SK-N-SH (cell line): ENCODE measurements around the gene GGCT. TPM values are rescaled to one million over a fixed set of nuclear protein-coding genes. Genes with fewer than 3 reads are reported as not detected.

Experiments
- CTCF ChIA-PET: fragments of 300-600, 350-600 bp; formaldehyde crosslinking; extraction: SDS; loops from one replicate; lab custom pipeline; 2021; lab: Yijun Ruan, JAX
- POLR2A ChIA-PET: fragments of 350-600 bp; sonication (Branson Sonifier 250); formaldehyde crosslinking; extraction: SDS; loops from one replicate; lab custom pipeline; 2020; ENCODE audit warnings: antibody characterized with exemption, inconsistent platforms; lab: Yijun Ruan, JAX
- DNase-seq: peaks from one replicate; pipeline ENCODE4 v3.0.0; 2012
- H2AFZ ChIP-seq: fragments of 200-600 bp; sonication (generic); 2 replicates; pipeline ENCODE4 v1.8.1; 2016; ENCODE audit warnings: antibody characterized with exemption, mild to moderate bottlenecking, low read depth
- H3F3A ChIP-seq: fragments of 200-600 bp; sonication (generic); replicated peaks from 2 replicates; pipeline ENCODE3; 2016; ENCODE audit warnings: antibody characterized with exemption, mild to moderate bottlenecking; ENCODE audit not compliant: insufficient read depth
- H3K27ac ChIP-seq, 2 experiments: fragments of 200-500 bp in 1 of 2; fragments of 200-600 bp in 1 of 2; sonication (Bioruptor generic) in 1 of 2; sonication (generic), shearing (Covaris generic) in 1 of 2; 2 replicates each; pipeline versions ENCODE4 v1.5.1 to v1.6.1; 2014 to 2016; ENCODE audit warnings: low read depth in 2 of 2, inconsistent platforms in 1 of 2, low read length in 1 of 2, mild to moderate bottlenecking in 1 of 2, mixed read lengths in 1 of 2
- H3K27me3 ChIP-seq: fragments of 200-600 bp; sonication (generic), shearing (Covaris generic); 2 replicates; pipeline ENCODE4 v1.6.1; 2016; ENCODE audit warnings: mixed run types; ENCODE audit not compliant: insufficient read depth
- H3K36me3 ChIP-seq, 2 experiments: fragments of 200-500 bp in 1 of 2; fragments of 200-600 bp in 1 of 2; sonication (Bioruptor generic) in 1 of 2; sonication (generic) in 1 of 2; replicated peaks in 1 of 2; 2 replicates each; pipeline versions ENCODE3 to v1.5.1; 2014 to 2016; ENCODE audit warnings: low read length in 1 of 2, mild to moderate bottlenecking in 1 of 2; ENCODE audit not compliant: insufficient read depth in 2 of 2, control insufficient read depth in 1 of 2
- H3K4me1 ChIP-seq, 2 experiments: fragments of 200-500 bp in 1 of 2; fragments of 200-600 bp in 1 of 2; sonication (Bioruptor generic) in 1 of 2; sonication (generic), shearing (Covaris generic) in 1 of 2; 2 replicates each; pipeline versions ENCODE4 v1.5.1 to v1.6.1; 2014 to 2016; ENCODE audit warnings: low read depth in 1 of 2, low read length in 1 of 2, mixed run types in 1 of 2; ENCODE audit not compliant: insufficient read depth in 2 of 2, control insufficient read depth in 1 of 2
- H3K4me2 ChIP-seq: fragments of 200-600 bp; sonication (generic), shearing (Covaris generic); 2 replicates; pipeline ENCODE4 v1.6.1; 2017; ENCODE audit warnings: mixed run types
- H3K4me3 ChIP-seq, 2 experiments: fragments of 200-500 bp in 1 of 2; fragments of 200-600 bp in 1 of 2; sonication (Bioruptor generic) in 1 of 2; sonication (generic), shearing (Covaris generic) in 1 of 2; 2 replicates each; pipeline versions ENCODE4 v1.5.1 to v1.8.1; 2014 to 2016; ENCODE audit warnings: low read depth in 2 of 2, inconsistent platforms in 1 of 2, low read length in 1 of 2, mild to moderate bottlenecking in 1 of 2, mixed read lengths in 1 of 2, moderate library complexity in 1 of 2
- H3K79me2 ChIP-seq: fragments of 200-600 bp; sonication (generic); 2 replicates; pipeline ENCODE4 v1.8.1; 2017; ENCODE audit warnings: mild to moderate bottlenecking; ENCODE audit not compliant: insufficient read depth
- H3K9ac ChIP-seq: fragments of 200-600 bp; sonication (generic); 2 replicates; pipeline ENCODE4 v1.6.1; 2017; ENCODE audit warnings: mixed run types
- H3K9me2 ChIP-seq: fragments of 200-600 bp; sonication (generic); 2 replicates; pipeline ENCODE4 v1.6.1; 2017; ENCODE audit warnings: mixed run types
- H3K9me3 ChIP-seq: fragments of 200-600 bp; sonication (generic); 2 replicates; pipeline ENCODE4 v1.6.1; 2017; ENCODE audit warnings: mixed run types, mild to moderate bottlenecking, moderate library complexity
- H4K20me1 ChIP-seq: fragments of 200-600 bp; sonication (generic); 2 replicates; pipeline ENCODE4 v1.6.1; 2017; ENCODE audit warnings: mild to moderate bottlenecking, mixed run types; ENCODE audit not compliant: insufficient read depth
- CHD2 ChIP-seq: fragments of 150-350 bp; IDR thresholded peaks from 2 replicates; pipeline ENCODE4 v1.6.1; 2018; ENCODE audit warnings: low read length; ENCODE audit not compliant: partially characterized antibody
- EZH2phosphoT487 ChIP-seq: fragments of 200-600 bp; sonication (generic); IDR thresholded peaks from 2 replicates; pipeline ENCODE4 v1.6.1; 2017; ENCODE audit warnings: low read depth, mixed run types, mild to moderate bottlenecking, antibody characterized with exemption, moderate library complexity, borderline replicate concordance
- FOSL2 ChIP-seq: IDR thresholded peaks from 2 replicates; pipeline ENCODE4 v1.4.0; 2012; ENCODE audit warnings: low read depth, mild to moderate bottlenecking, moderate library complexity, borderline replicate concordance
- FOXJ3 ChIP-seq: sonication (generic); formaldehyde crosslinking; IDR thresholded peaks from 2 replicates; pipeline ENCODE4 v1.5.1; 2020; ENCODE audit warnings: mild to moderate bottlenecking, missing genetic modification reagents
- FOXM1 ChIP-seq: IDR thresholded peaks from 2 replicates; pipeline ENCODE4 v1.4.0; 2012; ENCODE audit warnings: low read depth, mild to moderate bottlenecking
- POLR2AphosphoS5 ChIP-seq: IDR thresholded peaks from 2 replicates; pipeline ENCODE4 v1.6.1; 2012; ENCODE audit warnings: low read depth, low read length
- RCOR1 ChIP-seq: fragments of 150-350 bp; IDR thresholded peaks from 2 replicates; pipeline ENCODE4 v1.6.1; 2017; ENCODE audit warnings: antibody characterized with exemption, low read length
- RXRA ChIP-seq: IDR thresholded peaks from 2 replicates; pipeline ENCODE4 v1.4.0; 2012; ENCODE audit warnings: low read depth, mild to moderate bottlenecking, borderline replicate concordance
- SMC3 ChIP-seq: IDR thresholded peaks from 2 replicates; pipeline ENCODE4 v1.6.1; 2012; ENCODE audit warnings: low read depth, low read length, improper control_type of control experiment
- TAF1 ChIP-seq: IDR thresholded peaks from 2 replicates; pipeline ENCODE4 v1.6.1; 2012; ENCODE audit warnings: low read depth, mild to moderate bottlenecking, low read length, moderate library complexity, borderline replicate concordance
- TEAD4 ChIP-seq: IDR thresholded peaks from 2 replicates; pipeline ENCODE4 v1.4.0; 2012; ENCODE audit warnings: mild to moderate bottlenecking, borderline replicate concordance; ENCODE audit not compliant: insufficient read depth
- WGBS: methylation state at CpG from one replicate; pipeline ENCODE4 v1.1.6; 2017; ENCODE audit warnings: low lambda C conversion rate; 5-methylcytosine and 5-hydroxymethylcytosine counted together
- polyA plus RNA-seq, 3 experiments: library from polyadenylated mRNA; depleted of rRNA; stranded (reverse); fragments of >200 nt; gene quantifications; 2 replicates each; pipeline ENCODE4 v1.2.3, GENCODE V29; 2012
- TF ChIP-seq, protein P1 (sequence below): IDR thresholded peaks from 2 replicates; pipeline ENCODE4 v1.4.0; 2012; ENCODE audit warnings: low read depth, borderline replicate concordance
- TF ChIP-seq, protein P2 (sequence below): IDR thresholded peaks from 2 replicates; pipeline ENCODE4 v1.4.0; 2012; ENCODE audit warnings: low read depth
- TF ChIP-seq, protein P3 (sequence below): fragments of 200-600 bp; sonication (generic); IDR thresholded peaks from 2 replicates; pipeline ENCODE4 v1.6.1; 2017; ENCODE audit warnings: antibody characterized with exemption, mild to moderate bottlenecking, moderate library complexity
- TF ChIP-seq, protein P4 (sequence below): IDR thresholded peaks from 2 replicates; pipeline ENCODE4; 2012
- TF ChIP-seq, protein P5 (sequence below): fragments of 150-350 bp; IDR thresholded peaks from 2 replicates; pipeline ENCODE4 v1.6.1; 2017; ENCODE audit warnings: antibody characterized with exemption, low read length, low read depth, borderline replicate concordance
- TF ChIP-seq, protein P6 (sequence below): IDR thresholded peaks from 2 replicates; pipeline ENCODE4 v1.4.0; 2012; ENCODE audit warnings: low read depth, borderline replicate concordance
- TF ChIP-seq, protein P7 (sequence below): fragments of 150-350 bp; IDR thresholded peaks from 2 replicates; pipeline ENCODE4 v1.6.1; 2016; ENCODE audit warnings: mild to moderate bottlenecking, low read depth, low read length

The GGCT gene
- polyA plus RNA-seq, 1 of the 3 experiments (the other 2 are of a cell fraction): 20.8 TPM

DNA sequence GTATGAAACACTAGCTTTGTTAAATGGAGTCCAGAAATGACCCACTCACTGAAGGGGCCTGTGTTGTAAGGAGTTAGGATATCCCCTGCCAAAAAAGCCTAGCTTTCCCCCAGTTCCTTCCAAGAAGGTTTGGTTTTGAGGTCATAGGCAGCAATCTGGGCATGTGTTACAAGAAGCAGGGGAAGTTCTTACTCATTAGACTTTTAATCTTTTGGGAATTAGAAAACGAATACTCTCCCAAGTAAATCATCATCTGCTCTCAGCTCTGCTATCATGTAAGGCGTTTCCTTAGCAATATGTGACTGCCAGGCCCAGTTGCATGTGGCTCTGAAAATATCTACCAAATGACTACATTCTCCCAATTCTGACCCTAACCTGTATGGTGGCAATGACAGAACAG is 29.7 kb downstream of the GGCT start:
- peaks cover 11% of the 10 kb centered on the region for H3F3A ChIP-seq
- DNase-seq: no peak
- H3K9me2 ChIP-seq: no peaks in the 10 kb centered on the region
- H3K9me3 ChIP-seq: no peaks in the 10 kb centered on the region
- H2AFZ ChIP-seq: no peak overlapping the region
- WGBS: 80% methylated on average over 2 of the region's 2 CpGs
- no peaks in the 10 kb centered on the region for H3K27me3 ChIP-seq
- ChIA-PET POLR2A (no interaction called here), CTCF (interaction anchor here (1.5 kb wide), 1 partner anchor 15 kb away, joined by 4 read pairs; no protein-coding TSS in a partner anchor)
- H4K20me1 ChIP-seq: no peaks in the 10 kb centered on the region
- H3K4me2 ChIP-seq: no peak overlapping the region
- H3K36me3 ChIP-seq: peaks cover 0 to 8% of the 10 kb centered on the region in 2 experiments
- peaks cover 6 to 73% of the 10 kb centered on the region in 2 experiments for H3K4me1 ChIP-seq
- H3K27ac ChIP-seq: no peak overlapping the region
- H3K79me2 ChIP-seq: peaks cover 30% of the 10 kb centered on the region
- H3K4me3 ChIP-seq: no peak overlapping the region
- no peak overlapping the region for H3K9ac ChIP-seq
- TF ChIP-seq, protein P1, sequence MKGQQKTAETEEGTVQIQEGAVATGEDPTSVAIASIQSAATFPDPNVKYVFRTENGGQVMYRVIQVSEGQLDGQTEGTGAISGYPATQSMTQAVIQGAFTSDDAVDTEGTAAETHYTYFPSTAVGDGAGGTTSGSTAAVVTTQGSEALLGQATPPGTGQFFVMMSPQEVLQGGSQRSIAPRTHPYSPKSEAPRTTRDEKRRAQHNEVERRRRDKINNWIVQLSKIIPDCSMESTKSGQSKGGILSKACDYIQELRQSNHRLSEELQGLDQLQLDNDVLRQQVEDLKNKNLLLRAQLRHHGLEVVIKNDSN: no peak
- no peak for TF ChIP-seq SMC3
- no peak for TF ChIP-seq TEAD4
- TF ChIP-seq POLR2AphosphoS5: no peak
- TF ChIP-seq EZH2phosphoT487: no peak
- TF ChIP-seq, protein P2, sequence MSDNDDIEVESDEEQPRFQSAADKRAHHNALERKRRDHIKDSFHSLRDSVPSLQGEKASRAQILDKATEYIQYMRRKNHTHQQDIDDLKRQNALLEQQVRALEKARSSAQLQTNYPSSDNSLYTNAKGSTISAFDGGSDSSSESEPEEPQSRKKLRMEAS: no peak
- no peak for TF ChIP-seq CHD2
- TF ChIP-seq, protein P3, sequence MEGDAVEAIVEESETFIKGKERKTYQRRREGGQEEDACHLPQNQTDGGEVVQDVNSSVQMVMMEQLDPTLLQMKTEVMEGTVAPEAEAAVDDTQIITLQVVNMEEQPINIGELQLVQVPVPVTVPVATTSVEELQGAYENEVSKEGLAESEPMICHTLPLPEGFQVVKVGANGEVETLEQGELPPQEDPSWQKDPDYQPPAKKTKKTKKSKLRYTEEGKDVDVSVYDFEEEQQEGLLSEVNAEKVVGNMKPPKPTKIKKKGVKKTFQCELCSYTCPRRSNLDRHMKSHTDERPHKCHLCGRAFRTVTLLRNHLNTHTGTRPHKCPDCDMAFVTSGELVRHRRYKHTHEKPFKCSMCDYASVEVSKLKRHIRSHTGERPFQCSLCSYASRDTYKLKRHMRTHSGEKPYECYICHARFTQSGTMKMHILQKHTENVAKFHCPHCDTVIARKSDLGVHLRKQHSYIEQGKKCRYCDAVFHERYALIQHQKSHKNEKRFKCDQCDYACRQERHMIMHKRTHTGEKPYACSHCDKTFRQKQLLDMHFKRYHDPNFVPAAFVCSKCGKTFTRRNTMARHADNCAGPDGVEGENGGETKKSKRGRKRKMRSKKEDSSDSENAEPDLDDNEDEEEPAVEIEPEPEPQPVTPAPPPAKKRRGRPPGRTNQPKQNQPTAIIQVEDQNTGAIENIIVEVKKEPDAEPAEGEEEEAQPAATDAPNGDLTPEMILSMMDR: no peak
- TF ChIP-seq, protein P4, sequence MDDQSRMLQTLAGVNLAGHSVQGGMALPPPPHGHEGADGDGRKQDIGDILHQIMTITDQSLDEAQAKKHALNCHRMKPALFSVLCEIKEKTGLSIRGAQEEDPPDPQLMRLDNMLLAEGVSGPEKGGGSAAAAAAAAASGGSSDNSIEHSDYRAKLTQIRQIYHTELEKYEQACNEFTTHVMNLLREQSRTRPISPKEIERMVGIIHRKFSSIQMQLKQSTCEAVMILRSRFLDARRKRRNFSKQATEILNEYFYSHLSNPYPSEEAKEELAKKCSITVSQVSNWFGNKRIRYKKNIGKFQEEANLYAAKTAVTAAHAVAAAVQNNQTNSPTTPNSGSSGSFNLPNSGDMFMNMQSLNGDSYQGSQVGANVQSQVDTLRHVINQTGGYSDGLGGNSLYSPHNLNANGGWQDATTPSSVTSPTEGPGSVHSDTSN: no peak
- TF ChIP-seq, protein P5, sequence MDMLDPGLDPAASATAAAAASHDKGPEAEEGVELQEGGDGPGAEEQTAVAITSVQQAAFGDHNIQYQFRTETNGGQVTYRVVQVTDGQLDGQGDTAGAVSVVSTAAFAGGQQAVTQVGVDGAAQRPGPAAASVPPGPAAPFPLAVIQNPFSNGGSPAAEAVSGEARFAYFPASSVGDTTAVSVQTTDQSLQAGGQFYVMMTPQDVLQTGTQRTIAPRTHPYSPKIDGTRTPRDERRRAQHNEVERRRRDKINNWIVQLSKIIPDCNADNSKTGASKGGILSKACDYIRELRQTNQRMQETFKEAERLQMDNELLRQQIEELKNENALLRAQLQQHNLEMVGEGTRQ: no peak
- no peak for TF ChIP-seq FOSL2
- no peak for TF ChIP-seq FOXJ3
- TF ChIP-seq RXRA: no peak
- TF ChIP-seq, protein P6, sequence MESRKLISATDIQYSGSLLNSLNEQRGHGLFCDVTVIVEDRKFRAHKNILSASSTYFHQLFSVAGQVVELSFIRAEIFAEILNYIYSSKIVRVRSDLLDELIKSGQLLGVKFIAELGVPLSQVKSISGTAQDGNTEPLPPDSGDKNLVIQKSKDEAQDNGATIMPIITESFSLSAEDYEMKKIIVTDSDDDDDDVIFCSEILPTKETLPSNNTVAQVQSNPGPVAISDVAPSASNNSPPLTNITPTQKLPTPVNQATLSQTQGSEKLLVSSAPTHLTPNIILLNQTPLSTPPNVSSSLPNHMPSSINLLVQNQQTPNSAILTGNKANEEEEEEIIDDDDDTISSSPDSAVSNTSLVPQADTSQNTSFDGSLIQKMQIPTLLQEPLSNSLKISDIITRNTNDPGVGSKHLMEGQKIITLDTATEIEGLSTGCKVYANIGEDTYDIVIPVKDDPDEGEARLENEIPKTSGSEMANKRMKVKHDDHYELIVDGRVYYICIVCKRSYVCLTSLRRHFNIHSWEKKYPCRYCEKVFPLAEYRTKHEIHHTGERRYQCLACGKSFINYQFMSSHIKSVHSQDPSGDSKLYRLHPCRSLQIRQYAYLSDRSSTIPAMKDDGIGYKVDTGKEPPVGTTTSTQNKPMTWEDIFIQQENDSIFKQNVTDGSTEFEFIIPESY: no peak
- TF ChIP-seq, protein P7, sequence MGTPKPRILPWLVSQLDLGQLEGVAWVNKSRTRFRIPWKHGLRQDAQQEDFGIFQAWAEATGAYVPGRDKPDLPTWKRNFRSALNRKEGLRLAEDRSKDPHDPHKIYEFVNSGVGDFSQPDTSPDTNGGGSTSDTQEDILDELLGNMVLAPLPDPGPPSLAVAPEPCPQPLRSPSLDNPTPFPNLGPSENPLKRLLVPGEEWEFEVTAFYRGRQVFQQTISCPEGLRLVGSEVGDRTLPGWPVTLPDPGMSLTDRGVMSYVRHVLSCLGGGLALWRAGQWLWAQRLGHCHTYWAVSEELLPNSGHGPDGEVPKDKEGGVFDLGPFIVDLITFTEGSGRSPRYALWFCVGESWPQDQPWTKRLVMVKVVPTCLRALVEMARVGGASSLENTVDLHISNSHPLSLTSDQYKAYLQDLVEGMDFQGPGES: no peak
- TF ChIP-seq TAF1: no peak
- no peak for TF ChIP-seq FOXM1
- no peak for TF ChIP-seq RCOR1
